ENCODE measurements around the gene HNF4A.
"Not testable (repeated sequence)": the region's sequence is repeated elsewhere in the genome, so short reads cannot be mapped to it uniquely, and the experiment has no call there.

HNF4A gene

DNA sequence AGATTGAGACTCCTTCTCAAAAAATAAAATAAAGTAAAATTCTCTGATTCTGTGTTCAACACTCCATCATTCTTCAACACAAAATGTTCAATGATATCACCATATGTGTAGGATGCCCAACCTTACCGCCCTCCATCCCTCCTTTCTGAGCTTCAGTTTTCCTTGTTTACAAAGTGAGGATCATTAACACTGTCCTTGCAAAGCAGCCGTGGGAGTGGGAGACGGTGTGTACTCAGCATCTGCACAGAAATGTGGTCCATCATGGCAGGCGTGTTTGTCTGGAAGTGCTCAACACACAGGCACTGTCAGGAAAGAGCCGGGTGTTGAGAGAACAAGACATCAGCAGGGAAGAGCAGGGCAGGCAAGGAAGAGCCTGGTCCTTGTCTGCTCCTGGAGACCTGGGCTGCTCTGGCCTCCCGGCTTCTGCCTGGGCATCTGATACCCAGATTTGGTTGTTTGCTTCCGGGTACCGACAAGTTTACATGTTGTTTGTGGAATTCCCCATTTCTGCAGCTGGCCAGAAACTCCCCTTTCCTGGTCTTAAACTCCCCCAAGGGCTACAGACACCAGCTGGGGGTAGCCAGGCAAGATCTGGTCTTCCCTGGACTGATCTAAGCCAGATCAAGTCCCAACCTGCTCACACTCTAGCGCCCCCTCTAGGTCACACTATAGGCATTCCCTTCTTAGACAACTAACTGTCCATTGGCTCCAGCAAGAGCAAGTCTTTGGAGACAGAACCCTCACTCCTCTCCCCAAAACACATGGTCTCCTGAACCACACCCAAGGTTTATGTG is 93.5 kb downstream of the HNF4A start:
- no peak for DNase-seq

DNA sequence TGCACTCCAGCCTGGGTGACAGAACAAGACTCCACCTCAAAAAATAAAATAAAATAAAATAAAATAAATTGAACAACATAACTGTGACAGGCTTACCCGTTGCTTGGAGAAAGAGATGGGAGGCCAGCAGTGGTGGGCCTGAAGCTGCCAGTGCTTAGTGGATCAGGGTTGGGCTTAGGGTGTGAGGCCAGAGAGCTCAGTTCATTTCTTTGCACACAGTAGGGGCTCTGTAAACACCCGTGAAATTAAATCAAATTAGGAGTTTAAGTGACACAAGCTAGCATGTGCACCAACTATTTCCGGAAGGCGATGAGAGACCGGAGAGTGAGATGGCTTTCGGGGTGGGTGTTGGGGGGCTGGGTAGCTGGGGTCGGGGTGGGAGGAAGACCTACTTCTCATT is 94.4 kb downstream of the HNF4A start:
- no peak for DNase-seq

DNA sequence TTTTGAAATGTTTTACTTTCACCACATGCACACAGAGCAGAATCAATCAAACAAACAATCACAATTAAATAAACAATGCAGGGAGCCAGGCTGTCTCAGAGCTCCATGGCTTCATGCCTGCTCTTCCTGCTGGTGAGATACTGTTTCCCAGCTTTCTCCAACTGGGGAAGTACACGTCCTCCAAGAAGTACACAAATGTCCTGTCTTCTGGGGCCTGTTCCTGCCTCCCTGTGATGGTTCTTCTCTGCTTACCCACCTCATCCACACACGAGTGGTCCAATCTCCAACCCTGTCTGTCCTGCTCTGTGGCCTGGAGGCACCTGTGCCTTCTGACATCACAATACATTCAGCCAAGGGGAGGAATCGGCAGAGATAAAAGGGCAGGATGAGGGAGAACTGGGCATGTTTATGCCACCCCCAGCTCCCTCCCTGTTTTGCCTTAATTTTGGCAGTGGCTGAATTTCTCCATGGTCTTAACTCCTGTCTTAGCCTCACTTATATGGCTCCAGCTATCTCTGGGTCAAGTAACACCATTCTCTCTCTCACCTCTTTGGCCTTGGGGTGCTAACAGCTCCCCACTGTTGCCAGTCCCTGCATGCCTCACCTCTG is 94.9 kb downstream of the HNF4A start:
- no peak for DNase-seq

GRCh38 chr20:44450903-44451450 is 95.5 kb downstream of the HNF4A start:
- no peak for DNase-seq

DNA sequence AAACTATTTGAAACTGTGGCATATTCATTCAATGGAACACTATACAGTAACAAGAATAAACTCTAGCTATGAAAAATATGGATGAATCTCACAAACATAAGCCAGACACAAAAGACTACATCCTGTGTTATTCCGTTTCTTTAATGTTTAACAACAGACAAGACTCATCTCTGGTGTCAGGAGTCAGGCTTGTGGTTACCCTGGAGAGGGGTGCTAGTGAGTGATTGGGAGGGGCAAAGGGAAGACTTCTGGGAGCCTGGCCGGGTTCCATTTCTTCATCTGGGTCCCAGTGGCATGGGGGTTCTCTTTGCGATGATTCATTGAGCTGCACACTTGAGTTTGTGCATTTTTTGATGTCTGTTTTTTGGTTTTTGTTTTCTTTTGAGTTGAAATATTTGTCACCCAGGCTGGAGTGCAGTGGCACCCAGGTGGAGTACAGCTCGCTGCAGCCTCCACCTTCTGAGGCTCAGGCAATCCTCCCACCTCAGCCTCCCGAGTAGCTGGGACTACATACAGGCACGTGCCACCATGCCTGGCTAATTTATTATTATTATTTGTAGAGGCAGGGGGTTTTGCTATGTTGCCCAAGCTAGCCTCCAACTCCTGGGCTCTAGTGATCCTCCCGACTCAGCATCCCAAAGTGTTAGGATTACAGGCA is 98.9 kb downstream of the HNF4A start:
- no peak for DNase-seq

DNA sequence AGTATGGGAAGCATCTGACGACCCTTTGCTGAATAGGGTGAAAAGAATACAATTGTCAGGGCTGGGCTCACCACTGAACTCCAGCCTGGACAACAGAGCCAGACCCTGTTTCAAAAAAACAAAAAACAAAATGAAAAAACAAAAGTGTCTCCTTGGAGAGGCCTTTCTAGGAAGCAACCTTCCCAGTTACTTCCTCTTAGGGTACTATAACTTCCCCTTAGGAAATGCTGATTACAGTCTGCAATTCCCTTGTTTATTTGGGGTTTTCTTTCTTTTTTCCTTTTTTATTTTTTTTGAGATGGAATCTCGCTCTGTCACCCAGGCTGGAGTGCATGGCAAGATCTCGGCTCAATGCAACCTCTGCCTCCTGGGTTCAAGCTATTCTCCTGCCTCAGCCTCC is 99.6 kb downstream of the HNF4A start:
- DNase-seq = no peak

- DNase-seq = no peak
Measured at GRCh38 chr20:44456611-44457010, 101.1 kb downstream of the HNF4A start.

DNA sequence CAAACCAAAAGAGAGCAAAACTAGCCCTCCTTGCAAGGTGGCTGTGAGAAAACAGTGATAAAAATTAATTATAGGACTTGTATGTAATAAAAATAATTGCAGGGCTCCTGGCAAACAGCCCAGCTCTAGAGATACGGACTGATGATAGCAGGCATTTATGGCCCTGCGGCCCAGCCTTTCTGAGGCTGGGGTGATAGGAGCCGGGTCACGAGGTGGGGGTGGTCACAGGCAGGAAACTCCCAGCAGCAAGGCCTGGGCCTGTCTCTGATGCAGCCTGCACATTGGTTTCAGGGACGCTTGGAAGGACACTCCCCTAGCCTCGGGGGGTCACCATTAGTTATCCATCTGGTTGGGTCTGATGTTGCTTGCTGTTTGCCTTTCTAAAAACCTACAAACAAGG is 101.5 kb downstream of the HNF4A start:
- peak; percentile 67 for DNase-seq

DNA sequence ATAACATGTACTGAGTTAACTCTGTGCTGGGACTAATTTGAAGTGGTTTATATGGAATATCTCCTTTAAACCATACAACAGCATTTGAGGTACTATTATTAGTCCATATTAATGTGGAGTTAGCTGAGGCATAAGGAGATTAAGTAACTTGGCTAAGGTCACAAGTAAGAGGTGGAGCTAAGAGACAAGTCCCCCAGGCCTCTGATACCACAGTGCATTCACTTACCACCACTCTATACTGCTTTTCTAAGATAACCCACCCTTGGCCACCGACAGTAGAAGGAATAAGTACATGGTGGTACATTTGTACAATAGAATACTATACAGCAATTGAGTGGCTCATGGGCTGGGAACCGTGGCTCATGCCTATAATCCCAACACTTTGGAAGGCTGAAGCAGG is 103.8 kb downstream of the HNF4A start:
- DNase-seq = no peak

DNA sequence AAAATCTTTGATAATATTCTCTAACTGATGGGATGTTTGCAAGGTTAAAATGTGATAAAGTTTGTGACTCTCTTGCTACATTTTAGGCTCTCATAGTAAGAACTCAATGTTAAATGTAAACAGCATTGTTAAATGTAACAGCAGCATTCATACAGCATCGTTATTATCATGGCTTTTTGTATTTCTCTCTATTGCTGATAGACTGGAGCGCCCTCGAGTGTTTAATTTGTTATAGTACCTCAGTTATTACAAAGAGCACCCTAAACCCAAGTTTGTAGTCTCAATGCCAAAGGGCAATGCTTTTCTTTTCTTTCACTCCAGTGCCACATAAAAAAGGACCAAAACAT is 105.3 kb downstream of the HNF4A start:
- no peak for DNase-seq

DNA sequence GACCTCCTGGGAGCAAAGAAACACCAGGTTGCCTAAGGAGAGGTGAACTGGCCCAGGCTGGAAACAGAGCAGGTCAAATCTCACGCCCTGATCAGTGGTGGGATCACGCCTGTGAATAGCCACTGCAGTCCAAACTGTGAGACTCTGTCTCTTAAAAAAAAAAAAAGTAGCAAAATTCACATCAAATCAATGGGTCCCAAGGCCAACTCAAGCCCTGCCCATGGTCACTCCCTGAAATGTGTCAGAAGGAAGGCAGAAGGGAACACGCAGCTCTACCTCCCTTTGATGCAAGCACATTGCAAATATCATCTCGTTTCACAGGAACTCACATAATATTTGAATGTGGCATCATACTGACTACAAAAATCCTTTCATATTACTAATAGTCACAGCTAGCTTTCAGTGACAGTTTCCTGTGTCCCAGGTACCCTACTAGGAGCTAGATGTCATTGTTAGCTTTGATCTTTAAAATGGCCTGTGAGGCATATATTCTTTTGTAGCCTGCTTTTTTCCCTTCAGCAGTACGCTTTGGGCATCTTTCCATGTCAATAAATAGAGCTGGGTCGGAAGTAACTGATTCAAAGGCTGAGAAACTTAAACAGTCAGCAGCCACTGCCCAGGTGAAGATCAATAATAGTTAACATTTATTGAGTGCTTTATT is 105.8 kb downstream of the HNF4A start:
- no peak for DNase-seq

DNA sequence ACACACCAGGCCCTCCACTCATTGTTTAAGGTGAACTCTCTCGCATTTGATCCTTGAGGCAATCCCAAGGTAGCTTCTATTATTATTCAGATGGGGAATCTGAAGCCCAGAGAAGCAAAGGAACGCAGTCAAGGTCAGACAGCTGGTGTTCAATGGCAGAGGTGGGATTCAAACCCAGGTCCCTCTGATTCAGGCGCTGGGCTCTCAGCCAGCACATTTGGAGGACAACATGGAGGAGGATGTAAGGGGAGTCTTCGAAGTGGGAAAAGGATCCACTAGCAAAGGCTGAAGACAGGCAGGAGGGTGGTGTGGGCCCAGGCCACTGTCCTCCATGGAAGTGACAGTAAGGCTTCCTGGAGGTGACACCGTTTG is 106.3 kb downstream of the HNF4A start:
- no peak for DNase-seq

- no peak for DNase-seq
Measured at GRCh38 chr20:44463466-44463865, 108.0 kb downstream of the HNF4A start.

DNA sequence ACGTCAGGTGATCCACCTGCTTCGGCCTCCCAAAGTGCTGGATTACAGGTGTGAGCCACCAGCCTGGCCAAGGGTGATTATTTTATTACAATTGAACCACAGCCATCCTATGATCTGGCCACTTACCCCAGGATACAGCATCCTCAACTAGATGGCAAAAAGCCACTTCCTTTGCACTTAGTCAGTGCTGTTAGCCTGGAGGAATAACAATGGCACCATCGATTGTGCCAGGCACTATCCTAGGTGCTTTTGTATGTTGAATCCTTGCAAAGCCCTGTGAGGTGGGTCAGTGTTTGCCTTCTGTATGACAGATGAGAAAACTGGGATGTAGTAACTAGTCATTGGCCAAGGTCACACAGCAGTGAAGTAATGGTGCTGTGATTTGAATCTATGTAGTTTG is 109.0 kb downstream of the HNF4A start:
- DNase-seq = no peak

- no peak for DNase-seq
Measured at GRCh38 chr20:44465001-44465560, 109.6 kb downstream of the HNF4A start.

GRCh38 chr20:44467289-44467883 is 111.9 kb downstream of the HNF4A start:
- DNase-seq = no peak

DNA sequence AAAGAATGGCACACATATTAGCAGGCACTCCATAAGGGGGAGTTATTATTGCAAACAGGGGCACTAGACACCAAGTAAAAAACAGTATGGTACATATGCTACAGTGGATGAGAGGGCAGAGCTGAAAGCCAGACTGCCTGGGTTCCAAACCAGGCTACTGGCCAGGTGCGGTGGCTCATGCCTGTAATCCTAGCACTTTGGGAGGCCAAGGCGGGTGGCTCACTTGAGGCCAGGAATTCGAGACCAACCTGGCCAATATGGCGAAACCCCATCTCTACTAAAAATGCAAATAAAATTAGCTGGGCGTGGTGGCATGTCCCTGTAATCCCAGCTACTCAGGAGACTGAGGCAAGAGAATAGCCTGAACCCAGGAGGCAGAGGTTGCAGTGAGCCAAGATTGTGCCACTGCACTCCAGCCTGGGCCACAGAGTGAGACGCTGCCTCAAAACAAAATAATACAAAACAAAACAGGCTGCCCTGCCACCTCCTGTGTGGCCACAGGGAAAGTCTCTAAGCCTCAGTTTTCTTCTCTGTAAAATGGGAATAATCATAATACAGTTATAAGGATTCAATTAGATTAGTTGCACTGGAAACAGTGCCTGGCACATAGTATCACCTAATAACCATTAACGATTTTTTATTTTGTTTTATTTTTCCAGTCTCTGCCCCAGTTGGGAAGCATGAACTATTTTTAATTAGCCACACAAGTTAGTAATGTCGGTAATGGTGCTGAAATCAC is 112.7 kb downstream of the HNF4A start:
- DNase-seq = no peak

DNA sequence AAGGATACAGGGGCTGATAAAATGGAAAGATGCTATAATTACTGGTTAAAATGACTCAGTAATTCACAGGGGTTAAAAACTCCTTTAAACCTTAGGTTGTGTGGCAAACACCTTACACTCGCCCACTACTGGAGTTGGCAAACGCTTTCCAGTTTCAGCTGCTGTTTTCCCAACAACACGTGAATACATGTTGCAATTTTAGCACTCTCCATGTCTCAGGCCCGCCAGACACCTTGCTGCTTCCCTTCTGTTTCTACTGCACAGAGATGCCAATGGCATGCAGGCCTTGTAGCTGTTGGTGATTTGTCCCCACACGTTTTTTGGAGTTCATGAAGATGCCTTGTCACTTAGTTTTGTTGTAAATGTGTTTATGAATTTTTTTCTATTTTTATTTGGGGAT is 114.8 kb downstream of the HNF4A start:
- no peak for DNase-seq

GRCh38 chr20:44471481-44471882 is 116.0 kb downstream of the HNF4A start:
- no peak for DNase-seq

DNA sequence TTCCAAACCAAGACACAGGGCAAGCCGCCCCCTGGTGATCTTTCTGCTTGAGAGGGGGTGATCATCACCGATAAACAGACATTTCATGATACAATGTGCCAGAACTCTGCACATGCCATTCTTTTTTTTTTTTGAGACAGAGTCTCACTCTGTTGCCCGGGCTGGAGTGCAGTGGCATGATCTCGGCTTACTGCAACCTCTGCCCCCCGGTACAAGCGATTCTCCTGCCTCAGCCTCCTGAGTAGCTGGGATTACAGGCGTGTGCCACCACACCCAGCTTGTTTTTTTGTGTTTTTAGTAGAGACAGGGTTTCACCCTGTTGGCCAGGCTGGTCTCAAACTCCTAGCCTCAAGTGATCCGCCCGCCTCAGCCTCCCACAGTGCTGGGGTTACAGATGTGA is 116.8 kb downstream of the HNF4A start:
- DNase-seq = not testable (repeated sequence)

DNA sequence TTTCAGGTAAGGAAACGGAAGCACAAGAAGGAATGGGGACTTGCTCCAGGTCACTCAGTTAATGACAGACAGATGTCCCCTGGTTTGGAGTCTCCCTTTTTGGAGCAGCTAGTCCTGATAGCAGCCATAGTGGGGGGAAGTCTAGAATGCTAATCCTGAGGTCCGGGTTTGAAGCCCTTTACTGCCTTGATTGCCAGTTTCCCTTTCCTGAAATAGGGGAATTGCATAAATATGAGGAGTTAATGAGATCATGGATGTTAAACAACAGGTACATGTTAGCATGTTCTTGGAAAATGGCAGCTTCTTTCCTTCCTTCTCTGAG is 119.8 kb downstream of the HNF4A start:
- DNase-seq = no peak

Data from NCI-H1105 (cell line).